ENCODE results near the gene ZNF282. TPM values are rescaled to one million over a fixed set of nuclear protein-coding genes. Genes with fewer than 3 reads are reported as not detected.

ZNF282 gene
- total RNA-seq, 1 experiment from 2014 or later = 44.0 TPM

DNA sequence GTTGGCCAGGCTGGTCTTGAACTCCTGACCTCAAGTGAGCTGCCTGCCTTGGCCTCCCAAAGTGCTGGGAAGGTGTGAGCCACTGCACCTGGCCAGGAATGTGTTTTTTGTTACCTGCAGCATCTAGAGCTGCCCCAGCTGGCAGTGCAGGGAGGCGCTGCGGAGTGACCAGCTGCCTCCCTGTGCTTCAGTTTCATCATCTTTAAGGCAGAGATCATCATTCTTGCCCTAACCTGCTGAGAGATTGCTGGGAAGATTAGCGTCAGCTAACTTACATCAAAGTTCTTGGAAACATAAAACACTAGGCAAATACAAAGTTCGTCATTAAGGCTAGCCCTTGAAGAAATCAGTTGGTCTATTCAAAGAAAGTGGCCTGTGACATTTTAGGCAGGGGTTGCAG is 2.3 kb downstream of the ZNF282 start:
- Histone ChIP-seq H3K9me3 (no peaks in the 10 kb centered on the region), H3K36me3 (ENCODE audit: control insufficient read depth, insufficient read depth, low read length) (peaks cover 6% of the 10 kb centered on the region), H3K27me3 (replicated peaks; ENCODE audit: control insufficient read depth, insufficient read depth, low read length) (no peaks in the 10 kb centered on the region), H3K4me1 (no peaks in the 10 kb centered on the region; the same call in 1 of the 2 replicates), H3K4me3 (ENCODE audit: low read depth, low read length) (no peak overlapping the region)
- CTCF ChIA-PET = interaction anchor here (1.2 kb wide), 1 partner anchor 172 kb away, joined by 4 read pairs; no protein-coding TSS in a partner anchor
- H3K9me3 Mint-ChIP-seq (ENCODE audit: unreplicated experiment) = no peaks in the 10 kb centered on the region
- intact Hi-C loops (cut with micrococcal nuclease; ENCODE audit: unreplicated experiment) = no loop called here
- TF ChIP-seq, protein P1, sequence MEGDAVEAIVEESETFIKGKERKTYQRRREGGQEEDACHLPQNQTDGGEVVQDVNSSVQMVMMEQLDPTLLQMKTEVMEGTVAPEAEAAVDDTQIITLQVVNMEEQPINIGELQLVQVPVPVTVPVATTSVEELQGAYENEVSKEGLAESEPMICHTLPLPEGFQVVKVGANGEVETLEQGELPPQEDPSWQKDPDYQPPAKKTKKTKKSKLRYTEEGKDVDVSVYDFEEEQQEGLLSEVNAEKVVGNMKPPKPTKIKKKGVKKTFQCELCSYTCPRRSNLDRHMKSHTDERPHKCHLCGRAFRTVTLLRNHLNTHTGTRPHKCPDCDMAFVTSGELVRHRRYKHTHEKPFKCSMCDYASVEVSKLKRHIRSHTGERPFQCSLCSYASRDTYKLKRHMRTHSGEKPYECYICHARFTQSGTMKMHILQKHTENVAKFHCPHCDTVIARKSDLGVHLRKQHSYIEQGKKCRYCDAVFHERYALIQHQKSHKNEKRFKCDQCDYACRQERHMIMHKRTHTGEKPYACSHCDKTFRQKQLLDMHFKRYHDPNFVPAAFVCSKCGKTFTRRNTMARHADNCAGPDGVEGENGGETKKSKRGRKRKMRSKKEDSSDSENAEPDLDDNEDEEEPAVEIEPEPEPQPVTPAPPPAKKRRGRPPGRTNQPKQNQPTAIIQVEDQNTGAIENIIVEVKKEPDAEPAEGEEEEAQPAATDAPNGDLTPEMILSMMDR (IDR thresholded peaks at IDR 0.05; ENCODE audit: insufficient read depth in 1 of 2, low read depth in 1 of 2, low read length in 1 of 2, severe bottlenecking in 1 of 2, unreplicated experiment in 1 of 2) = no peak
- H3K4me1 Mint-ChIP-seq (ENCODE audit: low read depth, unreplicated experiment) = no peaks in the 10 kb centered on the region
- DNase-seq = no peak
- BruUV-seq (replicated peaks) = no TSS peak
- no peak overlapping the region for H3K4me3 Mint-ChIP-seq (ENCODE audit: unreplicated experiment)
- H3K27me3 Mint-ChIP-seq (ENCODE audit: insufficient read depth, unreplicated experiment) = no peaks in the 10 kb centered on the region
- H3K36me3 Mint-ChIP-seq (ENCODE audit: insufficient read depth, unreplicated experiment) = peaks cover 45% of the 10 kb centered on the region
- POLR2A ChIA-PET = no interaction called here
- H3K27ac Mint-ChIP-seq (ENCODE audit: unreplicated experiment) = no peak overlapping the region

DNA sequence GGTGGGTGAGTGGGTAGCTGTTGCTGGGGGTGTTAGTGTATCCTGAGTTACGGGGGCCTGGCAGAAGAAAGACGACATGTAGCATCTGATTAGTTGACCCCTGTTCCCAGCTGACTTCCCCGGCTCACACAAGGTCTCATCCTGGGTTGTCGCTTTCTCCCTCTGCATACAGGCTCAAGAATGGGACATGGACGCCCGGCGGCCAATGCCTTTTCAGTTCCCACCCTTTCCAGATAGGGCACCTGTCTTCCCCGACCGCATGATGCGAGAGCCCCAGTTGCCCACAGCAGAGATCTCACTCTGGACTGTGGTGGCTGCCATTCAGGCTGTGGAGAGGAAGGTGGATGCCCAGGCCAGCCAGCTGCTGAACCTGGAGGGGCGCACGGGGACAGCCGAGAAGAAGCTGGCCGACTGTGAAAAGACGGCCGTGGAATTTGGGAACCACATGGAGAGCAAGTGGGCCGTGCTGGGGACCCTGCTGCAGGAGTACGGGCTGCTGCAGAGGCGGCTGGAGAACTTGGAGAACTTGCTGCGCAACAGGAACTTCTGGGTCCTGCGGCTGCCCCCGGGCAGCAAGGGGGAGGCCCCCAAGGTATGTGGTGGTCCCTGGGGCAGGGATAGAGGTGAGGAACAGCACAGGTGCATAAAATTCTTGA is 2.9 kb downstream of the ZNF282 start:
- no TSS peak for BruUV-seq (replicated peaks)
- Histone ChIP-seq H3K4me3 (ENCODE audit: low read depth, low read length) (no peak overlapping the region), H3K4me1 (no peaks in the 10 kb centered on the region; the same call in 1 of the 2 replicates), H3K9me3 (no peaks in the 10 kb centered on the region), H3K27me3 (replicated peaks; ENCODE audit: control insufficient read depth, insufficient read depth, low read length) (no peaks in the 10 kb centered on the region), H3K36me3 (ENCODE audit: control insufficient read depth, insufficient read depth, low read length) (peaks cover 6% of the 10 kb centered on the region)
- Mint-ChIP-seq H3K4me1 (ENCODE audit: low read depth, unreplicated experiment) (no peaks in the 10 kb centered on the region), H3K27ac (ENCODE audit: unreplicated experiment) (no peak overlapping the region), H3K9me3 (ENCODE audit: unreplicated experiment) (no peaks in the 10 kb centered on the region), H3K27me3 (ENCODE audit: insufficient read depth, unreplicated experiment) (no peaks in the 10 kb centered on the region), H3K36me3 (ENCODE audit: insufficient read depth, unreplicated experiment) (peaks cover 51% of the 10 kb centered on the region), H3K4me3 (ENCODE audit: unreplicated experiment) (no peak overlapping the region)
- intact Hi-C loops (cut with micrococcal nuclease; ENCODE audit: unreplicated experiment) = no loop called here
- DNase-seq = no peak
- CTCF ChIA-PET = interaction anchor here (1.2 kb wide), 1 partner anchor 173 kb away, joined by 4 read pairs; no protein-coding TSS in a partner anchor
- TF ChIP-seq, protein P1 (IDR thresholded peaks at IDR 0.05; ENCODE audit: insufficient read depth in 1 of 2, low read depth in 1 of 2, low read length in 1 of 2, severe bottlenecking in 1 of 2, unreplicated experiment in 1 of 2) = no peak
- POLR2A ChIA-PET = no interaction called here

DNA sequence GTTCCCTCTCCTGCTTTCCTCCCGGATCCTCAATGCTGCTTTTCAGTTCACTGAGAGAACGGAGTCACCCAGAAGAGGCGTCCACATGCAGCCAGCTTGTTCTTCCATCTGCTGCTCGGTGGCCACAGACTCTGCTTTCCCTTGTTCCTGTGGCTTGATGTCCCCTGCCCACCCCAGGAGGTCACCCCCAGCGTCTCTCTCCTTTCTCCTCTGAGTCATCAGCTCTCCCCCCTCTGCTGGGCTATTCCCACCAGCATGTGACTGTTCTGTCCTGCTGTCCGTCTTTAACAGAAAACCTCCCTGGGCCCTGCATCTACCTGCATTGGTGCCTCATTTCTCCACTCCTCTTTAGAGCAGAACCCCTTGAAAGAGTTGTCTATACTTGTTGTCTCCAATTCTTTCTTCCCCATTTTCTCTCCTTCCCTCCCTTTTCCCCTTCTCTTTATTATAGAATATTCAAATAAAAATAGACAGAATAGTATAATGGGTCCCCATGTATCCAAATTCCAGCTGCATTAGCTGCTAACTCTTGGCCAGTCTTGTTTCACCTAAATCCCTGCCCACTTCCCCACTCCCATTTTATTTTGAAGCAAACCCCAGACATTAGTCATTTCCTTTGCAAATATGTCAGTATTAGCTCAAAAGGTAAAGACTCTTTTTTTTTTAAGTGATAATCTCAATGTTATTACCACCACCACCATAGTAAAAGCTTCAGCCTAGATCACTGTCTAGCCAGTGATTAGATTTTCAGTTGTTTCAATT is 4.1 kb downstream of the ZNF282 start:
- H3K27me3 ChIP-seq (replicated peaks; ENCODE audit: control insufficient read depth, insufficient read depth, low read length) = no peaks in the 10 kb centered on the region
- Mint-ChIP-seq H3K36me3 (ENCODE audit: insufficient read depth, unreplicated experiment) (peaks cover 62% of the 10 kb centered on the region), H3K9me3 (ENCODE audit: unreplicated experiment) (no peaks in the 10 kb centered on the region), H3K4me1 (ENCODE audit: low read depth, unreplicated experiment) (peaks cover 8% of the 10 kb centered on the region), H3K27ac (ENCODE audit: unreplicated experiment) (no peak overlapping the region), H3K27me3 (ENCODE audit: insufficient read depth, unreplicated experiment) (no peaks in the 10 kb centered on the region), H3K4me3 (ENCODE audit: unreplicated experiment) (no peak overlapping the region)
- no peaks in the 10 kb centered on the region for H3K9me3 ChIP-seq
- intact Hi-C loops (cut with micrococcal nuclease; ENCODE audit: unreplicated experiment) = no loop called here
- H3K4me3 ChIP-seq (ENCODE audit: low read depth, low read length) = no peak overlapping the region
- H3K4me1 ChIP-seq = no peaks in the 10 kb centered on the region; the same call in 1 of the 2 replicates
- peaks cover 8% of the 10 kb centered on the region for H3K36me3 ChIP-seq (ENCODE audit: control insufficient read depth, insufficient read depth, low read length)
- CTCF ChIA-PET = interaction anchor here (0.6 kb wide), 1 partner anchor 605 kb away, joined by 3 read pairs; no protein-coding TSS in a partner anchor
- TF ChIP-seq, protein P1 (IDR thresholded peaks at IDR 0.05; ENCODE audit: insufficient read depth in 1 of 2, low read depth in 1 of 2, low read length in 1 of 2, severe bottlenecking in 1 of 2, unreplicated experiment in 1 of 2) = no peak
- DNase-seq = no peak
- BruUV-seq (replicated peaks) = TSS peak; percentile 1
- POLR2A ChIA-PET = no interaction called here

Measured in Caco-2 (cell line).